ENCODE data around the gene SLC1A2.

DNA sequence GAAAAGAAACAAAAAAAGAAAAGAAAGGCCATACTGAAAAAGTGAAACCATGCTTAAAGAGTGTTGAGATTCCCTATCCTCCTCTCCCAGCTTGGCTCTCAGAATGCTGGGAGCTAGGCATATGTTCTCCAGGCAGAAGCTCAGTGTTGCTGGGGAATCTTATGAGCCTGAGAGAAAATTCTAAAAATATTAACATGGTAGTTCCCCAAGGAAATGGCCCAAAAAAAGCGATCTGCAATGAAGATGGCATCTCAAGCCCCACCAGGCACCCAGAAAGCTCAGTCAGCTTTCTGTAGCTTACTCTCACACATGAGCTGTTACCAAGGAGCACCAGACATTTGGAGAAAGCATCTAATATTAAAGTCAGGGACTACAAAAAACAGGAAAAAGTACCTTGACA lies 185.8 kb downstream of the SLC1A2 start:
- TF ChIP-seq CEBPB (IDR thresholded peaks at IDR 0.05; ENCODE audit: low read depth, low read length): no peak
- TF ChIP-seq CHD1 (IDR thresholded peaks at IDR 0.05; ENCODE audit: low read depth, low read length): no peak
- TF ChIP-seq, protein P1, sequence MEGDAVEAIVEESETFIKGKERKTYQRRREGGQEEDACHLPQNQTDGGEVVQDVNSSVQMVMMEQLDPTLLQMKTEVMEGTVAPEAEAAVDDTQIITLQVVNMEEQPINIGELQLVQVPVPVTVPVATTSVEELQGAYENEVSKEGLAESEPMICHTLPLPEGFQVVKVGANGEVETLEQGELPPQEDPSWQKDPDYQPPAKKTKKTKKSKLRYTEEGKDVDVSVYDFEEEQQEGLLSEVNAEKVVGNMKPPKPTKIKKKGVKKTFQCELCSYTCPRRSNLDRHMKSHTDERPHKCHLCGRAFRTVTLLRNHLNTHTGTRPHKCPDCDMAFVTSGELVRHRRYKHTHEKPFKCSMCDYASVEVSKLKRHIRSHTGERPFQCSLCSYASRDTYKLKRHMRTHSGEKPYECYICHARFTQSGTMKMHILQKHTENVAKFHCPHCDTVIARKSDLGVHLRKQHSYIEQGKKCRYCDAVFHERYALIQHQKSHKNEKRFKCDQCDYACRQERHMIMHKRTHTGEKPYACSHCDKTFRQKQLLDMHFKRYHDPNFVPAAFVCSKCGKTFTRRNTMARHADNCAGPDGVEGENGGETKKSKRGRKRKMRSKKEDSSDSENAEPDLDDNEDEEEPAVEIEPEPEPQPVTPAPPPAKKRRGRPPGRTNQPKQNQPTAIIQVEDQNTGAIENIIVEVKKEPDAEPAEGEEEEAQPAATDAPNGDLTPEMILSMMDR (conservative IDR thresholded peaks at IDR 0.05; ENCODE audit: low read depth, low read length): no peak
- TF ChIP-seq RAD21 (IDR thresholded peaks at IDR 0.05; ENCODE audit: low read length): no peak
- no peak for TF ChIP-seq NFE2L2 (IDR thresholded peaks at IDR 0.05; ENCODE audit: low read depth, low read length)
- TF ChIP-seq POLR2A (IDR thresholded peaks at IDR 0.05; ENCODE audit: low read depth, low read length): no peak
- no peak for TF ChIP-seq SMC3 (IDR thresholded peaks at IDR 0.05; ENCODE audit: low read depth, low read length)

Measured in IMR-90 (cell line).